ENCODE results near the gene DIS3.
"Not testable (repeated sequence)": the region's sequence is repeated elsewhere in the genome, so short reads cannot be mapped to it uniquely, and the experiment has no call there.

The DIS3 gene

GRCh38 chr13:72740015-72740414 is 41.7 kb downstream of the DIS3 start:
- no peak for DNase-seq (ENCODE audit: low read depth in 2 of 2)

GRCh38 chr13:72737033-72737432 is 44.7 kb downstream of the DIS3 start:
- no peak for DNase-seq (ENCODE audit: low read depth in 2 of 2)

- DNase-seq (ENCODE audit: low read depth in 2 of 2): no peak
These were observed 53.5 kb downstream of the DIS3 start for GRCh38 chr13:72728290-72728605.

- DNase-seq (ENCODE audit: low read depth in 2 of 2): peak; percentile 93 to 94
These were observed 54.0 kb downstream of the DIS3 start, which contains the start of the genes BORA and MZT1 for GRCh38 chr13:72727417-72728289. Gene BORA (plus strand): TSS chr13:72727923. CDS start chr13:72728941, 1,018 bp downstream. Gene MZT1 (minus strand): TSS chr13:72727629. CDS start chr13:72727602, 27 bp downstream.

- peak; percentile 13 to 24 for DNase-seq (ENCODE audit: low read depth in 2 of 2)
These were observed 54.8 kb downstream of the DIS3 start for GRCh38 chr13:72726726-72727416.

GRCh38 chr13:72726185-72726584 is 55.5 kb downstream of the DIS3 start:
- not testable (repeated sequence) for DNase-seq (ENCODE audit: low read depth in 2 of 2)

- no peak for DNase-seq (ENCODE audit: low read depth in 2 of 2)
These were observed 64.9 kb downstream of the DIS3 start for GRCh38 chr13:72716776-72717175.
